DND-41 (cell line): ENCODE results near the gene RIN3.

Experiments used
- ATAC-seq: fragments of 200-7000 bp; cut with Tn5 transposase; 3 replicates; pipeline ENCODE4 v1.9.1; 2021; ENCODE audit warnings: low read depth; ENCODE audit not compliant: insufficient read depth
- DNase-seq: peaks from one replicate; pipeline ENCODE4 v3.0.0-alpha.2; 2020
- H2AFZ ChIP-seq: 2 replicates; pipeline ENCODE4 v1.6.0; 2012; ENCODE audit warnings: low read depth, low read length
- H3K27ac ChIP-seq: 2 replicates; pipeline ENCODE4 v1.5.1; 2012; ENCODE audit warnings: low read length, inconsistent platforms
- H3K27me3 ChIP-seq: fragments of 200-600 bp; sonication (generic); 2 replicates; pipeline ENCODE4 v1.6.0; 2012; ENCODE audit warnings: low read length, mild to moderate bottlenecking, inconsistent platforms; ENCODE audit not compliant: insufficient read depth, poor library complexity
- H3K36me3 ChIP-seq: 2 replicates; pipeline ENCODE4 v1.5.1; 2012; ENCODE audit warnings: low read length, inconsistent platforms; ENCODE audit not compliant: insufficient read depth
- H3K4me1 ChIP-seq: 2 replicates; pipeline ENCODE4 v1.5.1; 2012; ENCODE audit warnings: mild to moderate bottlenecking, low read length; ENCODE audit not compliant: insufficient read depth
- H3K4me2 ChIP-seq: 2 replicates; pipeline ENCODE4 v1.6.0; 2012; ENCODE audit warnings: mild to moderate bottlenecking, moderate library complexity, low read length, inconsistent platforms; ENCODE audit not compliant: insufficient read depth
- H3K4me3 ChIP-seq, 2 experiments: fragments of 200-600 bp in 1 of 2; shearing (Covaris generic) in 1 of 2; 2 replicates each; pipeline ENCODE4 v1.5.1; 2012 to 2016; ENCODE audit warnings: inconsistent platforms in 2 of 2, low read length in 2 of 2, mild to moderate bottlenecking in 2 of 2, low read depth in 1 of 2, moderate library complexity in 1 of 2
- H3K79me2 ChIP-seq: 2 replicates; pipeline ENCODE4 v1.6.0; 2012; ENCODE audit warnings: low read length, inconsistent platforms; ENCODE audit not compliant: insufficient read depth
- H3K9ac ChIP-seq: 2 replicates; pipeline ENCODE4 v1.6.0; 2012; ENCODE audit warnings: low read depth, mild to moderate bottlenecking, inconsistent platforms, low read length, moderate library complexity
- H3K9me3 ChIP-seq: 2 replicates; pipeline ENCODE4 v1.5.1; 2012; ENCODE audit warnings: low read length, moderate library complexity, mild to moderate bottlenecking, inconsistent platforms; ENCODE audit not compliant: insufficient read depth, severe bottlenecking
- H4K20me1 ChIP-seq: 2 replicates; pipeline ENCODE4 v1.6.0; 2012; ENCODE audit warnings: low read length; ENCODE audit not compliant: insufficient read depth
- EZH2 ChIP-seq: IDR thresholded peaks from 3 replicates; pipeline ENCODE4 v1.6.1; 2012; ENCODE audit warnings: borderline replicate concordance, low read depth, mild to moderate bottlenecking, moderate library complexity, low read length, inconsistent platforms; ENCODE audit not compliant: severe bottlenecking
- TF ChIP-seq, protein P1 (sequence below): IDR thresholded peaks from 2 replicates; pipeline ENCODE4 v1.5.1; 2012; ENCODE audit warnings: borderline replicate concordance, low read length, moderate library complexity, mild to moderate bottlenecking; ENCODE audit not compliant: poor library complexity, severe bottlenecking; ENCODE audit errors: extremely low read depth

The RIN3 gene

DNA sequence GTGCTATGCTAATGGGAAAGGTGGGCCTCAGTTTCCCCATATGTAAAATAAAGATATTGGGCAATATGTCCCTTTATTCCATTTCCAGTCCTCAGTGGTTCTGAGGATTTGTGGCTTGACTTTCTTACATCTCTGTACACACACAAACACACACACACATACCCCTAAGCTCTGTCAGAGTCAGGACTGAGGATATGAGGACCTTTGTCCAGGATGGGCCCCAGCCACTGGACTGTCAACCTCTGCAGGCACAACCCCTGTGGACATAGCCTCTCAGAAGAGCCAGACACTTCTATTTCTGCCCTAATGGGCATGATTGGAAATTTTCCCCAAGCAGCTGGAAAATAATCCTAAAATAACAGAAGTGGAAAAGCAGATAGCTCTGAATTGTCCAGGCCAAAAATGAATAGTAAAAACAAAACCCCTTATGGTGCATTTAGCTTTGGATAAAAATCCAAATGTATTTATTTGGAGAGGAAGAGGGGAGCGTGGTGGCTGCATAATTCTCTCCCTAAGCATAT lies 50.2 kb downstream of the RIN3 start:
- no peaks in the 10 kb centered on the region for H3K4me1 ChIP-seq
- H3K36me3 ChIP-seq: no peaks in the 10 kb centered on the region
- TF ChIP-seq, protein P1, sequence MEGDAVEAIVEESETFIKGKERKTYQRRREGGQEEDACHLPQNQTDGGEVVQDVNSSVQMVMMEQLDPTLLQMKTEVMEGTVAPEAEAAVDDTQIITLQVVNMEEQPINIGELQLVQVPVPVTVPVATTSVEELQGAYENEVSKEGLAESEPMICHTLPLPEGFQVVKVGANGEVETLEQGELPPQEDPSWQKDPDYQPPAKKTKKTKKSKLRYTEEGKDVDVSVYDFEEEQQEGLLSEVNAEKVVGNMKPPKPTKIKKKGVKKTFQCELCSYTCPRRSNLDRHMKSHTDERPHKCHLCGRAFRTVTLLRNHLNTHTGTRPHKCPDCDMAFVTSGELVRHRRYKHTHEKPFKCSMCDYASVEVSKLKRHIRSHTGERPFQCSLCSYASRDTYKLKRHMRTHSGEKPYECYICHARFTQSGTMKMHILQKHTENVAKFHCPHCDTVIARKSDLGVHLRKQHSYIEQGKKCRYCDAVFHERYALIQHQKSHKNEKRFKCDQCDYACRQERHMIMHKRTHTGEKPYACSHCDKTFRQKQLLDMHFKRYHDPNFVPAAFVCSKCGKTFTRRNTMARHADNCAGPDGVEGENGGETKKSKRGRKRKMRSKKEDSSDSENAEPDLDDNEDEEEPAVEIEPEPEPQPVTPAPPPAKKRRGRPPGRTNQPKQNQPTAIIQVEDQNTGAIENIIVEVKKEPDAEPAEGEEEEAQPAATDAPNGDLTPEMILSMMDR: no peak
- no peak for TF ChIP-seq EZH2
- H3K9ac ChIP-seq: no peak overlapping the region
- ATAC-seq (no peak), DNase-seq (no peak)
- H2AFZ ChIP-seq: no peak overlapping the region
- no peaks in the 10 kb centered on the region for H3K27me3 ChIP-seq
- no peak overlapping the region for H3K4me2 ChIP-seq
- no peaks in the 10 kb centered on the region for H3K9me3 ChIP-seq
- no peaks in the 10 kb centered on the region for H3K79me2 ChIP-seq
- H3K4me3 ChIP-seq: no peak overlapping the region
- H3K27ac ChIP-seq: no peak overlapping the region
- H4K20me1 ChIP-seq: no peaks in the 10 kb centered on the region

DNA sequence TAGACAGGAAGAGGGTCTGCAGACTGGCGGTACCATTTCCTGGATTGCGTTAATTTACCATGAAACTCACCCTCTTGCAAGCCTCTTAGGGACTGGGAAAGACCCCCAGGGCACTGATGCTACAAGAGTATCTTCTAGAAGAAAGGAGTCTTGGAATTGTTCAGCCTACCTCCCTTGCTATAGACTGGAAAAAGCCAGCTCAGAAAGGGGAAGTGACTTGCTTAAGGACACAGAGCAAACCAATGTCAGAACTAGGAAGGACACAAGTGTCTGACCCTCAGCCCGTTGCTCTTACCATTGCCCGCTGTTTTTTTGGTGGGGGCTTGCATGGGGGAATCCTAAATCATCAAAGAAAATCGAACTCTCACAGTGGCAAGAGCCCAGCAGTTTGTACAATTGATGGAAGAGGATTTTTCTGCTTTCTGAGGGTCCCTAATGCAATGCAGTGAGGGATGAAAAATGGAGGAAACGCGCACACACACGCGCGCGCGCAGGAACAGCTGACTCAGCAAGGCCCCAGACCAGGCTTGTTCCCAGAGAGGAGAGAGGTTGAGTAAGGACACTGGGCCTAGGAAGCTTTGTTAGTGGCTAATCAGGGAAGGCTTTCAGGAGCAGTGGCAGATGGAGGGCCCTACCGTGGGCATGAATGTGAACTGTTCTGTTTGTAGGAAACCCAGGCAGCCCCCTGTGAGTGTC lies 50.9 kb downstream of the RIN3 start:
- TF ChIP-seq EZH2: no peak
- TF ChIP-seq, protein P1: no peak
- Histone ChIP-seq H3K9ac (no peak overlapping the region), H3K9me3 (no peaks in the 10 kb centered on the region), H3K27me3 (no peaks in the 10 kb centered on the region), H3K27ac (no peak overlapping the region), H2AFZ (no peak overlapping the region), H3K4me1 (no peaks in the 10 kb centered on the region), H4K20me1 (no peaks in the 10 kb centered on the region), H3K4me2 (no peak overlapping the region), H3K4me3 (no peak overlapping the region), H3K36me3 (no peaks in the 10 kb centered on the region), H3K79me2 (no peaks in the 10 kb centered on the region)
- ATAC-seq (no peak), DNase-seq (no peak)

DNA sequence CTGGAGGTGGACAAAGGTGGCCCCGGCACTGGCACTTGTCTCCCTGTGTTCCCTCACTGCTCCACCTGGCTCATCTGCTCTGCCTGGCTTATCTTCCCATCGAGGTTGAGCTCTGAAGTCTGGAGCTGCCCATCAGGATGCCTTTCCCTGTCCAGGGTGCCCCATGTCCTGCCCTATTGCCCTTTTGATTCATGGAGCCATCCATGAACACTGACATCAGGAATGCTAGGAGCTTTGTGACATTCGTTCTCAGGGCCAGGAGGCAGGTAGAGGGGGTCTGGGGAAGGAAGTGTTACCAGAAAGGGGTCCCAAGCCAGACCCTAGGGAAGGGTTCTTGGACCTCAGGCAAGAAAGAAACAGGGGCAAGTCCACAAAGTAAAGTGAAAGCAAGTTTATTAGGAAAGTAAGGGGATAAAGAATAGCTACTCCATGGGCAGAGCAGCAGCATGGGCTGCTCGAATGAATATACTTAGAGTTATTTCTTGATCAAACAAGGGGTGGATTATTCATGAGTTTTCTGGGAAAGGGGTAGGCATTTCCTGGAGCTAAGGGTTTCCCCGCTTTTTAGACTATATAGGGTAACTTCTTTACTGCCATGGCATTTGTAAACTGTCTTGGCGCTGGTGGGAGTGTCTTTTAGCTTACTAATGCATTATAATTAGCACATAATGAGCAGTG lies 51.6 kb downstream of the RIN3 start:
- Histone ChIP-seq H3K36me3 (no peaks in the 10 kb centered on the region), H3K4me2 (no peak overlapping the region)

More for the DNA sequence above, 51.6 kb downstream of the RIN3 start:
- no peak for ATAC-seq
- no peaks in the 10 kb centered on the region for H3K9me3 ChIP-seq
- no peak overlapping the region for H3K4me3 ChIP-seq
- no peaks in the 10 kb centered on the region for H3K79me2 ChIP-seq
- no peak overlapping the region for H2AFZ ChIP-seq
- TF ChIP-seq EZH2: no peak
- TF ChIP-seq, protein P1: no peak
- no peak for DNase-seq
- no peaks in the 10 kb centered on the region for H3K27me3 ChIP-seq
- no peak overlapping the region for H3K9ac ChIP-seq
- no peak overlapping the region for H3K27ac ChIP-seq
- H3K4me1 ChIP-seq: no peaks in the 10 kb centered on the region
- H4K20me1 ChIP-seq: no peaks in the 10 kb centered on the region
